ENCODE measurements around the gene SLC1A5. TPM values are rescaled to one million over a fixed set of nuclear protein-coding genes. Genes with fewer than 3 reads are reported as not detected.

Gene SLC1A5
- total RNA-seq, result 206 and 241 TPM in 2 replicates

DNA sequence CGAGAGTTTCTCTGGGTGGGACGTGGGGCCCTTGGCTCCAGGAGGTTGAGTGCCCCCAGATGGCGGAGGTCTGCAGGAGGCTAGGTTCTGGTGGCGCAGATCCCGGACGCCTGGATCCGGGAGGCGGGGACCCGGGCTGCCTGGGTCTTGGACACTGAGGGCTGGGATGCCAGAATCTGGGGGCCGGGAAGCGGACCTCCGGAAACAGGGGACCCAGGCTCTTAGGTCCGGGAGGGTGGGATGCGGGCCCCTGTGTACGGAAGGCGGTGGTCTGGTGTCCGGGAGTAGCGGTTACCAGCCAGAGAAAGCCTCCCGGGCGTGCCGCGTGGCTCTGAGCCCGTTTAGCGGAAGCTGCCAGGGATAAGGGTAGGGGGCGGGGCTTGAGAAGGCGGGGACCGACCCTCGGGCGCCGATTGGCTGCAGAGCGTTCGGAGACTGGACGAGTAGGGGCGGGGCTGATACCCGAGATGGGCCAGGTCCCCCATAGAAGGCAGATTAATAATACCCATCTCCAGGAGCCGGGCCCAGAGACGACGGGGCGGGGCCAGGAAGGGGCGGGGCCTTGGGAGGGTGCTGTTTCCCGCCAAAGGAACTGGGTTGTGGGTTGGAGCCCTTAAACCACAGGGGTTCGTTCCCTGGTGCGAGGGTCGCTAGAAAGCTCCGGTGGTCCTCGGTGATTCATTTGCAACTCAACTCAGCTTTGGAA lies at the start of gene SLC1A5:
Gene SLC1A5 (minus strand): TSS at position 333 of the 706 bp plus-strand sequence. CDS start 629 bp downstream, outside the sequence.

DNA sequence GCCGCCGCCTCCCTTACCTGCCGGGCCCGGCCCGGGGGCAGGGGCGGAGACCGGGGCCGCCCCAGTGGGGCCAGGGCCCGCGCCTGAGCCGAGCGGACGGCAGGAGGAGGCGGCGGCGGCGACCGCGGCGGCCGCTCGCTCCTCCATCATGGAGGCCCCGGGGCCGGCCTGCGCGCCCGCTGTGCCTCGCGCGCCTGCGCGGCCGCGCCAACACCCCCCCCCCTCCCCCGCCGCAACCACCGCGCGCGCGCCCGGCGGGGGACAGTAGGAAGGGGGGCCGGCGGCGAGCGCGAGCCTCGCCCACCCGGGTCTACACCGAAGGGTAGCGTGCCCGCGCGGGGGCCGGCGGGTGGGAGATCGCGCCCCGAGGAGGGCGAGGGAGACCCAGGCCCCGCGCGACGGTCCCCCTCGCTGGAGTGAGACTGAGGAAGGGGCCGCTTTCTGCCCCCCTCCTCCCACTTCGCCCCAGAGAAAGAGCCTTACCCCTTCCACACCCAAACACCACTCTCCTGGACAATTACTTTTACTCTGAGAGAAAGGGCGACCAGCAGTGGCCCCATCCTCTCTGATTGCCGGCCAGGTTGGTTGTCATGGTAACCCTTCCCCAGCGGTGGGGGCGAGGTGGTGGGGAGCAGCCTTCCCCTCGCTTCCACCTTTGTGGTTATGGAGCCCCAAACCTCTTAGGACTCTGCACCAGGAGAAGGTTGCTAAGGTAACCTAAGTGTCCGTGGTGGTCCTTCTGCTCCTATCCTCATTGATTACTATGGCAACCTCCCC lies 41.9 kb downstream of the SLC1A5 start, which contains the start of gene STRN4:
Gene STRN4 (minus strand): TSS at position 170 of the 777 bp plus-strand sequence. CDS start 20 bp downstream, at position 150.

DNA sequence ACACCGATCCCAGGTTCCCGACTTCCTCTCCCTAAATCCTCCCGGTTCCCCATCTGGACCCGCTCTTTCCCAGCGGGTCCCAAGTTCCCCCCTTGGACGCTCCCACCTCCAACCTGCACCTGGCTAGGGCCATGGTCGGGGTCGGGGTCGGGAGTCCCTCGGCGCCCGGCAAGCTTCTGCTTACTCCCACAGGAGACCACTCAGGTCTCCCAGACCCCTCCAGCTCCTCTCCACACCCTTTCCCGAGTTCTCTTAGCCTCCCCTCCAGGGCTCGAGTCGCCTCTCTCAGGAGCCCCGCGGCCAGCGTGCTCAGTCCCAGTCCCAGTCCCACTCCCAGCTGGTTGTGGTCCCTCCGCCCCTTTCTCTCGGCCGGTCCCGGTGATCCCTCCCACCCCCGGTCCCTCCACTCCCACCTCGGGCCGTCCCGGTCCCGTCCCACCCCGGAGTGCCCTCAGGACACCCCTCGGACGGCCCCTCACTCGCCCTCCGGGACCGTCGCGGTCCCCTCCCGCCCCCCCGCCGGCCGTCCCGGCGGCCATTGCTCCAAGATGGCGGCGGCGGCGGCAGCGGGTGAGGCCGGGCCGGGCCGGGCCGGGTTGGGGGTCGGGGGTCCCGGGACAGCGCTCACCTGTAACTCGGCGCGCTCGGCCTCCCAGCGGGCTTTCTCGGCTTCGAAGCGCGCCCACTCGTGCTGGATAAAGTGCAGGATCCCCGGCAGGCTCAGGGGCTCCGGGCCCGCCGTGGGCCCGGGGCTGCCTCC lies 42.7 kb downstream of the SLC1A5 start, which contains the start of gene FKRP:
Gene FKRP (plus strand): TSS at position 537 of the 760 bp plus-strand sequence. CDS start 9,394 bp downstream, outside the sequence.

Other genes with a start within 250 kb of the SLC1A5 start
- gene CALM3, start 187.3 kb downstream of the SLC1A5 start, total RNA-seq, result 167 and 168 TPM in 2 replicates
- gene PTGIR, start 163.5 kb downstream of the SLC1A5 start, total RNA-seq, result 14.0 and 19.9 TPM in 2 replicates
- not detected in 2 replicates for gene GNG8, start 152.4 kb downstream of the SLC1A5 start, total RNA-seq
- 7.1 and 24.4 TPM in 2 replicates for gene DACT3, start 127.4 kb downstream of the SLC1A5 start, total RNA-seq
- gene PRKD2, start 71.5 kb downstream of the SLC1A5 start, total RNA-seq, result 24.3 and 39.0 TPM in 2 replicates
- gene FKRP, start 42.5 kb downstream of the SLC1A5 start, total RNA-seq, result 25.6 and 26.0 TPM in 2 replicates
- 70.5 and 81.6 TPM in 2 replicates for gene STRN4, start 42.1 kb downstream of the SLC1A5 start, total RNA-seq
- 198 and 307 TPM in 2 replicates for gene AP2S1, start 62.3 kb upstream of the SLC1A5 start, total RNA-seq
- gene ARHGAP35, start 72.4 kb upstream of the SLC1A5 start, total RNA-seq, result 23.9 and 31.5 TPM in 2 replicates
- gene NPAS1, start 231.2 kb upstream of the SLC1A5 start, total RNA-seq, result 0.72 and 1.9 TPM in 2 replicates